Progenitor cell of endocrine pancreas (in vitro differentiated cells): ENCODE data around the gene CYP39A1. TPM values are rescaled to one million over a fixed set of nuclear protein-coding genes. Genes with fewer than 3 reads are reported as not detected.

Experiments
- DNase-seq: peaks from one replicate; pipeline ENCODE4 v3.0.0; 2021; ENCODE audit warnings: low spot score; ENCODE audit not compliant: unreplicated experiment
- H3K27ac Mint-ChIP-seq: 2 replicates; pipeline ENCODE4 v1.8.0; 2021; ENCODE audit warnings: mild to moderate bottlenecking, moderate library complexity, mixed read lengths
- H3K27me3 Mint-ChIP-seq: 2 replicates; pipeline ENCODE4 v1.8.0; 2021; ENCODE audit warnings: mixed read lengths
- H3K36me3 Mint-ChIP-seq: 2 replicates; pipeline ENCODE4 v1.8.0; 2022; ENCODE audit warnings: mixed read lengths; ENCODE audit not compliant: insufficient read depth
- H3K4me1 Mint-ChIP-seq: 2 replicates; pipeline ENCODE4 v1.8.0; 2021; ENCODE audit warnings: low read depth, mixed read lengths
- H3K4me3 Mint-ChIP-seq: 2 replicates; pipeline ENCODE4 v1.8.0; 2021; ENCODE audit warnings: low read depth, mild to moderate bottlenecking, moderate library complexity, mixed read lengths
- H3K9me3 Mint-ChIP-seq: 2 replicates; pipeline ENCODE4 v1.8.0; 2021; ENCODE audit warnings: low read depth, mixed read lengths
- CTCF ChIP-seq: fragments of 200-600 bp; sonication (generic); IDR thresholded peaks from one replicate; pipeline ENCODE4 v1.5.0; 2021; ENCODE audit warnings: antibody characterized with exemption, mild to moderate bottlenecking; ENCODE audit not compliant: unreplicated experiment
- total RNA-seq: library from RNA; stranded (reverse); gene quantifications from 2 replicates; pipeline ENCODE4 v1.2.1, GENCODE V29; 2021

CYP39A1 gene
- total RNA-seq, 1 donor from 2014 or later = 10.3 TPM

GRCh38 chr6:46638650-46639049 is 14.0 kb downstream of the CYP39A1 start:
- Mint-ChIP-seq H3K27ac (no peak overlapping the region), H3K36me3 (peaks cover 5% of the 10 kb centered on the region), H3K4me3 (no peak overlapping the region), H3K9me3 (peaks cover 4% of the 10 kb centered on the region), H3K27me3 (no peaks in the 10 kb centered on the region), H3K4me1 (peaks cover 17% of the 10 kb centered on the region)
- no peak for DNase-seq
- no peak for TF ChIP-seq CTCF

GRCh38 chr6:46637933-46638332 is 14.7 kb downstream of the CYP39A1 start:
- H3K4me1 Mint-ChIP-seq = peaks cover 17% of the 10 kb centered on the region
- H3K36me3 Mint-ChIP-seq = peaks cover 3% of the 10 kb centered on the region
- no peak for TF ChIP-seq CTCF
- H3K4me3 Mint-ChIP-seq = no peak overlapping the region
- H3K27me3 Mint-ChIP-seq = no peaks in the 10 kb centered on the region
- no peak overlapping the region for H3K27ac Mint-ChIP-seq
- no peak for DNase-seq
- peaks cover 3% of the 10 kb centered on the region for H3K9me3 Mint-ChIP-seq

DNA sequence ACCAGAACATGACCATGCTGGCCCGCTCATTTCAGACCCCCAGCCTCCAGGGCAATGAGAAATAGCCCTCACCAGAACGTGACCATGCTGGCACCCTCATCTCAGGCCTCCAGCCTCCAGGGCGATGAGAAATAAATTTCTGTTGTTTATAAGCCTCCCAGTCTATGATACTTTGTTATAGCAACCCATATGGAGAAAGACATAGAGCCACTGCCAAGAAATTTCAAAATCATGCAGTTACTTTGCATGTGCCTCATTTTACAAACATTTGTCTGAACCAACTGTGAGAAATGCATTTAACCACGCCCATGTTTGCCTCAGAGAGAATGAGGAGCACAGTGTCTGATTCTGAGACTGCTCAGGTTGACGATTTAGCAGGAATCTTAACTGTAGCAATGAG is 15.5 kb downstream of the CYP39A1 start:
- Mint-ChIP-seq H3K4me1 (peaks cover 17% of the 10 kb centered on the region), H3K36me3 (no peaks in the 10 kb centered on the region), H3K27ac (no peak overlapping the region), H3K27me3 (no peaks in the 10 kb centered on the region), H3K9me3 (no peaks in the 10 kb centered on the region), H3K4me3 (no peak overlapping the region)
- no peak for TF ChIP-seq CTCF
- DNase-seq = no peak

GRCh38 chr6:46635462-46635861 is 17.2 kb downstream of the CYP39A1 start:
- no peak overlapping the region for H3K4me3 Mint-ChIP-seq
- TF ChIP-seq CTCF = no peak
- no peaks in the 10 kb centered on the region for H3K27me3 Mint-ChIP-seq
- H3K27ac Mint-ChIP-seq = no peak overlapping the region
- no peaks in the 10 kb centered on the region for H3K9me3 Mint-ChIP-seq
- H3K4me1 Mint-ChIP-seq = peaks cover 15% of the 10 kb centered on the region
- no peak for DNase-seq
- no peaks in the 10 kb centered on the region for H3K36me3 Mint-ChIP-seq

- TF ChIP-seq CTCF = no peak
- Mint-ChIP-seq H3K4me1 (peaks cover 2% of the 10 kb centered on the region), H3K27ac (no peak overlapping the region), H3K4me3 (no peak overlapping the region), H3K27me3 (no peaks in the 10 kb centered on the region), H3K36me3 (peaks cover 1% of the 10 kb centered on the region), H3K9me3 (no peaks in the 10 kb centered on the region)
- DNase-seq = no peak
Measured at GRCh38 chr6:46632053-46632452, 20.6 kb downstream of the CYP39A1 start.

DNA sequence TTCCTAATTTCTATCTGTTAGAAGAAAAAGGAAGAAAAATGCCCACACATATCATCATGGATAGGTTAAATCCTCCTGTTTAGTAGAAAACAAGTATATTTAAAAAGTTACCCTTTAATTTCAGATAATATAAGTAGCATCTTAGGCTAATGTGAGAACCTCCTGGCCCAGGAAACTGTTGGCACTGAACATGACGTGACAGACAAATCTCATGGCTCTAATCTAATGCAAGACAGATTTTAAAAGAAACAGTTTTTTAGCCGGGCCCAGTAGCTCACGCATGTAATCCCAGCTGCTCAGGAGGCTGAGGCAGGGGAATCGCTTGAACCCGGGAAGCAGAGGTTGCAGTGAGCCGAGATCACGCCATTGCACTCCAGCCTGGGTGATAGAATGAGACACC is 22.9 kb downstream of the CYP39A1 start:
- no peaks in the 10 kb centered on the region for H3K4me1 Mint-ChIP-seq
- DNase-seq = no peak
- H3K27me3 Mint-ChIP-seq = no peaks in the 10 kb centered on the region
- no peak for TF ChIP-seq CTCF
- H3K4me3 Mint-ChIP-seq = no peak overlapping the region
- H3K27ac Mint-ChIP-seq = no peak overlapping the region
- peaks cover 1% of the 10 kb centered on the region for H3K36me3 Mint-ChIP-seq
- no peaks in the 10 kb centered on the region for H3K9me3 Mint-ChIP-seq
